T-cell (primary cell): Measurements from ENCODE around the gene ADARB2. TPM values are rescaled to one million over a fixed set of nuclear protein-coding genes. Genes with fewer than 3 reads are reported as not detected.

Experiments used
- ATAC-seq, 4 experiments: fragments of 200-7000 bp in 3 of 4; fragments of 150-1000 bp in 1 of 4; cut with Tn5 transposase; replicated peaks in 1 of 4; 1 replicate in 3 of 4; 2 replicates in 1 of 4; pipeline ENCODE4 v1.10.0; 2021; ENCODE audit warnings: moderate library complexity in 3 of 4, mild to moderate bottlenecking in 2 of 4, moderate number of reproducible peaks in 1 of 4
- CTCF ChIA-PET, 2 donors: fragments of 300-600 bp; sonication (Branson Sonifier 250); formaldehyde crosslinking; loops; one replicate each; lab custom pipeline; 2022; ENCODE audit warnings: antibody characterized with exemption in 2 of 2; lab: Charles Lee
- POLR2A ChIA-PET, 2 donors: fragments of 300-600 bp; sonication (Branson Sonifier 250); formaldehyde crosslinking; loops; one replicate each; lab custom pipeline; 2022; ENCODE audit warnings: antibody characterized with exemption in 2 of 2; lab: Charles Lee
- DNase-seq, 35 experiments: peaks; one replicate each; pipeline versions ENCODE4 v3.0.0 to v3.0.0-alpha.2; 2013 to 2023
- H3K27ac ChIP-seq: one replicate; pipeline ENCODE4 v1.5.1; 2013; ENCODE audit warnings: low read length
- H3K27me3 ChIP-seq, 2 experiments: replicated peaks in 1 of 2; 1 replicate in 1 of 2; 2 replicates in 1 of 2; pipeline versions ENCODE4 v1.6.1 to v1.7.0; 2013; ENCODE audit warnings: low read length in 1 of 2, mixed read lengths in 1 of 2; ENCODE audit not compliant: control insufficient read depth in 2 of 2, insufficient read depth in 2 of 2; ENCODE audit errors: extremely low read depth in 1 of 2
- H3K36me3 ChIP-seq, 2 donors: 1 replicate in 1 of 2; 2 replicates in 1 of 2; pipeline versions ENCODE4 v1.6.1 to v1.7.0; 2013; ENCODE audit warnings: low read length in 1 of 2; ENCODE audit not compliant: control insufficient read depth in 2 of 2, insufficient read depth in 1 of 2; ENCODE audit errors: extremely low read depth in 1 of 2
- H3K4me1 ChIP-seq, 2 experiments: 1 replicate in 1 of 2; 2 replicates in 1 of 2; pipeline versions ENCODE4 v1.6.1 to v1.7.0; 2013; ENCODE audit warnings: low read length in 2 of 2, mixed read lengths in 1 of 2; ENCODE audit not compliant: insufficient read depth in 2 of 2, control insufficient read depth in 1 of 2; ENCODE audit errors: extremely low read depth in 1 of 2
- H3K4me3 ChIP-seq, 2 donors: 1 replicate in 1 of 2; 2 replicates in 1 of 2; pipeline versions ENCODE4 v1.5.1 to v1.7.0; 2013; ENCODE audit warnings: mild to moderate bottlenecking in 2 of 2, low read length in 1 of 2, moderate library complexity in 1 of 2; ENCODE audit not compliant: control insufficient read depth in 1 of 2; ENCODE audit errors: extremely low read depth in 1 of 2
- H3K9me3 ChIP-seq: 2 replicates; pipeline ENCODE4 v1.7.0; 2013
- H3K27ac Mint-ChIP-seq, 2 donors: one replicate each; pipeline ENCODE4 v1.8.0; 2020 to 2021; ENCODE audit warnings: mild to moderate bottlenecking in 2 of 2, mixed read lengths in 2 of 2
- H3K27me3 Mint-ChIP-seq, 2 donors: one replicate each; pipeline ENCODE4 v1.8.0; 2021 to 2022; ENCODE audit warnings: mixed read lengths in 2 of 2
- H3K36me3 Mint-ChIP-seq: one replicate; pipeline ENCODE4 v1.8.0; 2021; ENCODE audit warnings: mixed read lengths
- H3K4me1 Mint-ChIP-seq, 3 donors: one replicate each; pipeline ENCODE4 v1.8.0; 2020 to 2022; ENCODE audit warnings: mixed read lengths in 3 of 3, mild to moderate bottlenecking in 1 of 3
- H3K4me3 Mint-ChIP-seq, 3 donors: one replicate each; pipeline ENCODE4 v1.8.0; 2020 to 2022; ENCODE audit warnings: mild to moderate bottlenecking in 3 of 3, mixed read lengths in 3 of 3, moderate library complexity in 3 of 3
- H3K9me3 Mint-ChIP-seq, 3 donors: one replicate each; pipeline ENCODE4 v1.8.0; 2020 to 2022; ENCODE audit warnings: mixed read lengths in 3 of 3
- WGBS: methylation state at CpG from one replicate; pipeline ENCODE4 v1.1.5; 2013; ENCODE audit warnings: missing lambda C conversion rate; ENCODE audit not compliant: insufficient coverage; 5-methylcytosine and 5-hydroxymethylcytosine counted together
- total RNA-seq, 35 experiments: library from RNA in 6 of 35; stranded (reverse) in 6 of 35; fragments of 120-200 nt in 1 of 35; gene quantifications; one replicate each; pipeline versions ENCODE4 v1.2.1 to v1.2.4 and lab custom pipeline; 2013 to 2026

The ADARB2 gene
- total RNA-seq, 5 donors from 2014 or later (not counting 1 experiment from before 2014, with no cell fraction given): 0.07 to 4.0 (median 0.41) TPM

GRCh38 chr10:1409392-1409791, 327.9 kb downstream of the ADARB2 start:
- Mint-ChIP-seq H3K9me3 (no peaks in the 10 kb centered on the region), H3K4me3 (no peak overlapping the region)
- ATAC-seq: no peak

GRCh38 chr10:1408651-1409367, 328.5 kb downstream of the ADARB2 start:
- WGBS: 87% methylated on average over 25 of the region's 26 CpGs
- Mint-ChIP-seq H3K36me3 (no peaks in the 10 kb centered on the region), H3K4me1 (no peaks in the 10 kb centered on the region), H3K27ac (no peak overlapping the region), H3K4me3 (no peak overlapping the region), H3K9me3 (no peaks in the 10 kb centered on the region), H3K27me3 (peaks cover 18 to 22% of the 10 kb centered on the region in 2 donors)
- Histone ChIP-seq H3K9me3 (no peaks in the 10 kb centered on the region), H3K36me3 (no peaks in the 10 kb centered on the region), H3K27ac (no peak overlapping the region), H3K4me3 (no peak overlapping the region), H3K4me1 (no peaks in the 10 kb centered on the region), H3K27me3 (peaks cover 0 to 56% of the 10 kb centered on the region in 2 experiments)
- ATAC-seq: no peak
- CTCF ChIA-PET: no interaction called here
- DNase-seq: no peak
- POLR2A ChIA-PET: no interaction called here

More at GRCh38 chr10:1409392-1409791, 327.9 kb downstream of the ADARB2 start:
- WGBS: 93% methylated on average over 13 of the region's 16 CpGs
- Histone ChIP-seq H3K27me3 (peaks cover 0 to 53% of the 10 kb centered on the region in 2 experiments), H3K4me1 (no peaks in the 10 kb centered on the region), H3K9me3 (no peaks in the 10 kb centered on the region), H3K36me3 (no peaks in the 10 kb centered on the region), H3K4me3 (no peak overlapping the region), H3K27ac (no peak overlapping the region)
- POLR2A ChIA-PET: no interaction called here
- Mint-ChIP-seq H3K27ac (no peak overlapping the region), H3K36me3 (no peaks in the 10 kb centered on the region), H3K27me3 (peaks cover 21 to 27% of the 10 kb centered on the region in 2 donors), H3K4me1 (no peaks in the 10 kb centered on the region)
- CTCF ChIA-PET: no interaction called here
- DNase-seq: no peak

GRCh38 chr10:1406967-1407945, 330.1 kb downstream of the ADARB2 start:
- no peaks in the 10 kb centered on the region for H3K4me1 ChIP-seq
- Mint-ChIP-seq H3K27ac (no peak overlapping the region), H3K36me3 (no peaks in the 10 kb centered on the region), H3K9me3 (no peaks in the 10 kb centered on the region), H3K27me3 (peaks cover 12 to 16% of the 10 kb centered on the region in 2 donors), H3K4me3 (no peak overlapping the region), H3K4me1 (no peaks in the 10 kb centered on the region)
- peaks cover 0 to 51% of the 10 kb centered on the region in 2 experiments for H3K27me3 ChIP-seq
- POLR2A ChIA-PET: no interaction called here
- no peaks in the 10 kb centered on the region for H3K36me3 ChIP-seq
- CTCF ChIA-PET: no interaction called here
- WGBS: 72% methylated on average over 18 of the region's 25 CpGs
- no peak overlapping the region for H3K27ac ChIP-seq
- H3K4me3 ChIP-seq: no peak overlapping the region
- ATAC-seq: no peak
- H3K9me3 ChIP-seq: no peaks in the 10 kb centered on the region
- DNase-seq: no peak

- ChIA-PET CTCF (no interaction called here), POLR2A (no interaction called here)
- Histone ChIP-seq H3K4me3 (no peak overlapping the region), H3K27me3 (peaks cover 0 to 43% of the 10 kb centered on the region in 2 experiments), H3K36me3 (no peaks in the 10 kb centered on the region), H3K4me1 (no peaks in the 10 kb centered on the region), H3K27ac (no peak overlapping the region), H3K9me3 (no peaks in the 10 kb centered on the region)
- H3K27me3 Mint-ChIP-seq: peaks cover 12% of the 10 kb centered on the region in 2 donors
- WGBS: 100% methylated on average over 1 of the region's 14 CpGs
- no peak overlapping the region for H3K27ac Mint-ChIP-seq
- DNase-seq (no peak), ATAC-seq (no peak)
- H3K9me3 Mint-ChIP-seq: no peaks in the 10 kb centered on the region
- H3K36me3 Mint-ChIP-seq: no peaks in the 10 kb centered on the region
- H3K4me1 Mint-ChIP-seq: no peaks in the 10 kb centered on the region
- H3K4me3 Mint-ChIP-seq: no peak overlapping the region
Observed at GRCh38 chr10:1406132-1406966, 331.0 kb downstream of the ADARB2 start.

- H3K4me3 ChIP-seq: no peak overlapping the region
- no peak for DNase-seq
- H3K27me3 ChIP-seq: peaks cover 0 to 41% of the 10 kb centered on the region in 2 experiments
- ChIA-PET CTCF (interaction anchor here in 1 of 2 donors (0.6 kb wide), 1 partner anchor 22 kb away, joined by 4 read pairs; no protein-coding TSS in a partner anchor), POLR2A (no interaction called here)
- Mint-ChIP-seq H3K36me3 (no peaks in the 10 kb centered on the region), H3K27ac (no peak overlapping the region), H3K27me3 (peaks cover 7 to 12% of the 10 kb centered on the region in 2 donors), H3K4me1 (no peaks in the 10 kb centered on the region), H3K9me3 (no peaks in the 10 kb centered on the region), H3K4me3 (no peak overlapping the region)
- no peaks in the 10 kb centered on the region for H3K36me3 ChIP-seq
- no peak overlapping the region for H3K27ac ChIP-seq
- no peaks in the 10 kb centered on the region for H3K4me1 ChIP-seq
- WGBS: 89% methylated on average over 24 of the region's 29 CpGs
- no peak for ATAC-seq
- no peaks in the 10 kb centered on the region for H3K9me3 ChIP-seq
Observed at GRCh38 chr10:1404323-1405260, 332.7 kb downstream of the ADARB2 start.
